DOHH2 (cell line): ENCODE data around the gene SKAP1.

Experiments
- H3F3A ChIP-seq: fragments of 200-600 bp; sonication (generic), shearing (Covaris generic); 2 replicates; pipeline ENCODE4 v1.6.0; 2016; ENCODE audit warnings: antibody characterized with exemption, mild to moderate bottlenecking; ENCODE audit not compliant: control insufficient read depth, insufficient read depth
- H3K27ac ChIP-seq: fragments of 200-600 bp; sonication (generic); 2 replicates; pipeline ENCODE4 v1.5.1; 2014; ENCODE audit warnings: low read depth, mild to moderate bottlenecking, low read length, moderate library complexity
- H3K27me3 ChIP-seq: fragments of 200-600 bp; sonication (generic); 2 replicates; pipeline ENCODE4 v1.6.1; 2014; ENCODE audit warnings: mild to moderate bottlenecking, low read length, mixed read lengths; ENCODE audit not compliant: control insufficient read depth
- H3K36me3 ChIP-seq: fragments of 200-600 bp; sonication (generic); 2 replicates; pipeline ENCODE4 v1.6.1; 2014; ENCODE audit warnings: mild to moderate bottlenecking, low read length, moderate library complexity, mixed read lengths; ENCODE audit not compliant: control insufficient read depth
- H3K4me1 ChIP-seq: fragments of 200-600 bp; sonication (generic); 2 replicates; pipeline ENCODE4 v1.6.1; 2014; ENCODE audit warnings: mild to moderate bottlenecking, low read length, mixed read lengths; ENCODE audit not compliant: control insufficient read depth
- H3K4me2 ChIP-seq: fragments of 200-600 bp; sonication (generic); 2 replicates; pipeline ENCODE4 v1.6.0; 2014; ENCODE audit warnings: mild to moderate bottlenecking, low read length, moderate library complexity
- H3K4me3 ChIP-seq: fragments of 200-600 bp; sonication (generic); 2 replicates; pipeline ENCODE4 v1.5.1; 2014; ENCODE audit warnings: mild to moderate bottlenecking, low read length, mixed read lengths
- H3K79me2 ChIP-seq: fragments of 200-600 bp; sonication (generic); 2 replicates; pipeline ENCODE4 v1.6.1; 2014; ENCODE audit warnings: mild to moderate bottlenecking, low read length, mixed read lengths; ENCODE audit not compliant: control insufficient read depth
- H3K9me2 ChIP-seq: fragments of 200-600 bp; sonication (generic); replicated peaks from 2 replicates; pipeline ENCODE4 v1.6.1; 2014; ENCODE audit warnings: mild to moderate bottlenecking, low read length, mixed read lengths; ENCODE audit not compliant: control insufficient read depth
- H3K9me3 ChIP-seq: fragments of 200-600 bp; sonication (generic); 2 replicates; pipeline ENCODE4 v1.6.1; 2014; ENCODE audit warnings: antibody characterized with exemption, low read length, mixed read lengths; ENCODE audit not compliant: control insufficient read depth, insufficient read depth
- H4K20me1 ChIP-seq: fragments of 200-600 bp; sonication (generic); 2 replicates; pipeline ENCODE4 v1.6.0; 2014; ENCODE audit warnings: low read depth, mild to moderate bottlenecking, antibody characterized with exemption, low read length, moderate library complexity; ENCODE audit not compliant: control insufficient read depth, insufficient read depth
- EZH2phosphoT487 ChIP-seq: fragments of 200-600 bp; sonication (generic); IDR thresholded peaks from 2 replicates; pipeline ENCODE4 v1.6.1; 2017; ENCODE audit warnings: borderline replicate concordance, mild to moderate bottlenecking, antibody characterized with exemption, low read length, moderate library complexity, mixed read lengths
- TF ChIP-seq, protein P1 (sequence below): fragments of 200-600 bp; sonication (generic); IDR thresholded peaks from one replicate; pipeline ENCODE4 v1.5.1; 2014; ENCODE audit warnings: antibody characterized with exemption, mild to moderate bottlenecking, low read depth, low read length; ENCODE audit not compliant: poor library complexity, severe bottlenecking

SKAP1 gene

DNA sequence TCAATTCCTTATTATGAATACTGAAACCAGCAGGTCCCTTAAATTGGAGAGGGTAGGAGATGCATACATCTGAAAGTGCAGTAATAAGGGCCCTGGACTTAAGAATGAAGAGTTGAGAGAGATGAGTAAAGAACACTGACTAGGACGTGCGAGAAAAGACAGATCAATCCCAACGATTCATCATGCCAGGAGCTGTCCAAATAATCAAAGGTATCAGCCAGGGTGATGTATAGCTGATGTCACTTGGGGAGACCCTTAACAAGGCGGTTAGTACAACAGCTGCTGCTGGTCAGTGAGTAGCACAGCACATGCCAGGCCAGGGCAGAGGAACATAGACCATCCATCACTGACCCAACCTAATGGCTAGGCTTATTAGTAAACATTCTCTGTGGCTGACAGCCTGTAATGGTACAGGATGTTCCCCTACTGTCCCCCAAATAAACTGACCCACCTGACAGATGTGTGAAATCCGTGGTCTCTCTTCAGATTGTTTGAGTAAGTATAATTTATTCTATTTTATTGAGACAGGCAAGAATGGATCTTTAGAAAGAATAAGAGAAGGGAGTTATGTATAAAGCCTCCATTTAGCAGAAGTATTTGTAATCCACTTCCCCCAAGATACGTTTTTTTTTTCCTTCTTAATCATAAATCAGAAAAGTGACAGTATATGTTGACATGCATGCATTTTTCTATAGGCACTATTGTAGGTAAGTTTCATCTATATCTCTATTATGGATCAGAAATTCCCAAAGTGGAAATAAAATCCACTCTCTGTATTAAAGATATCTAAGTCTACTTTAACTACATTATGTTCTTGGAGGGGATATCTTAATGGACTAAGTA is 204.1 kb downstream of the SKAP1 start:
- H3K9me2 ChIP-seq = no peaks in the 10 kb centered on the region
- H3K27ac ChIP-seq = no peak overlapping the region
- H3K36me3 ChIP-seq = no peaks in the 10 kb centered on the region
- no peak overlapping the region for H3K4me2 ChIP-seq
- no peaks in the 10 kb centered on the region for H3K4me1 ChIP-seq
- H3F3A ChIP-seq = no peaks in the 10 kb centered on the region
- H3K27me3 ChIP-seq = peaks cover 24% of the 10 kb centered on the region
- H3K9me3 ChIP-seq = no peaks in the 10 kb centered on the region
- H3K79me2 ChIP-seq = no peaks in the 10 kb centered on the region
- no peaks in the 10 kb centered on the region for H4K20me1 ChIP-seq
- TF ChIP-seq, protein P1, sequence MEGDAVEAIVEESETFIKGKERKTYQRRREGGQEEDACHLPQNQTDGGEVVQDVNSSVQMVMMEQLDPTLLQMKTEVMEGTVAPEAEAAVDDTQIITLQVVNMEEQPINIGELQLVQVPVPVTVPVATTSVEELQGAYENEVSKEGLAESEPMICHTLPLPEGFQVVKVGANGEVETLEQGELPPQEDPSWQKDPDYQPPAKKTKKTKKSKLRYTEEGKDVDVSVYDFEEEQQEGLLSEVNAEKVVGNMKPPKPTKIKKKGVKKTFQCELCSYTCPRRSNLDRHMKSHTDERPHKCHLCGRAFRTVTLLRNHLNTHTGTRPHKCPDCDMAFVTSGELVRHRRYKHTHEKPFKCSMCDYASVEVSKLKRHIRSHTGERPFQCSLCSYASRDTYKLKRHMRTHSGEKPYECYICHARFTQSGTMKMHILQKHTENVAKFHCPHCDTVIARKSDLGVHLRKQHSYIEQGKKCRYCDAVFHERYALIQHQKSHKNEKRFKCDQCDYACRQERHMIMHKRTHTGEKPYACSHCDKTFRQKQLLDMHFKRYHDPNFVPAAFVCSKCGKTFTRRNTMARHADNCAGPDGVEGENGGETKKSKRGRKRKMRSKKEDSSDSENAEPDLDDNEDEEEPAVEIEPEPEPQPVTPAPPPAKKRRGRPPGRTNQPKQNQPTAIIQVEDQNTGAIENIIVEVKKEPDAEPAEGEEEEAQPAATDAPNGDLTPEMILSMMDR = no peak
- no peak for TF ChIP-seq EZH2phosphoT487
- no peak overlapping the region for H3K4me3 ChIP-seq

- TF ChIP-seq EZH2phosphoT487 = no peak
- TF ChIP-seq, protein P1 = no peak
Measured at GRCh38 chr17:48223945-48224344, 206.1 kb downstream of the SKAP1 start.

DNA sequence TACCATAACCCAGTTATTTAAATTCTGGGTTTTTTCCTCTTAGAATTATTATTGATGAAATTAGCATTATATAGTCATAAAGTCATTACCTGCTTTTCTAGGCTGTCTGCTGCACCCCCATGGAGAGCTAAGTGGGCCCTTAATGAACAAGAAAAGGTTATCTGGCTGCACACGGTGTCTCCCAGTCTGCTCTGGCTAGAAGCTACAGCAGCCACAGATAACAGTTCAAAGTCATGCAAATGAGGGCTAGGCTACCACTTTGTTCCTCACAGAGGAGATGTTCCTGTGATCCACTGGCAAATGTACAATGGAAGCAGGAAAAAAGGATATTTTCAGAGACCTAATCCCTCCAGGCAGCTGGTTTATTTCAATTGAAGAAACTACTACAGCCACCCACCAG is 210.4 kb downstream of the SKAP1 start:
- TF ChIP-seq, protein P1 = no peak
- Histone ChIP-seq H4K20me1 (no peaks in the 10 kb centered on the region), H3K4me2 (no peak overlapping the region), H3K9me3 (no peaks in the 10 kb centered on the region), H3K4me1 (no peaks in the 10 kb centered on the region), H3K4me3 (no peak overlapping the region), H3K79me2 (no peaks in the 10 kb centered on the region), H3K9me2 (no peaks in the 10 kb centered on the region), H3K27me3 (peaks cover 32% of the 10 kb centered on the region), H3K27ac (no peak overlapping the region), H3K36me3 (no peaks in the 10 kb centered on the region), H3F3A (no peaks in the 10 kb centered on the region)

More at GRCh38 chr17:48223945-48224344, 206.1 kb downstream of the SKAP1 start:
- H3K4me2 ChIP-seq = no peak overlapping the region
- no peak overlapping the region for H3K27ac ChIP-seq
- H3K9me2 ChIP-seq = no peaks in the 10 kb centered on the region
- H4K20me1 ChIP-seq = no peaks in the 10 kb centered on the region
- no peaks in the 10 kb centered on the region for H3K79me2 ChIP-seq
- H3K4me3 ChIP-seq = no peak overlapping the region
- no peaks in the 10 kb centered on the region for H3K9me3 ChIP-seq
- H3K36me3 ChIP-seq = no peaks in the 10 kb centered on the region
- no peaks in the 10 kb centered on the region for H3F3A ChIP-seq
- H3K27me3 ChIP-seq = peaks cover 26% of the 10 kb centered on the region
- H3K4me1 ChIP-seq = no peaks in the 10 kb centered on the region
